Measurements from ENCODE around the gene HES5.

Gene HES5

GRCh38 chr1:2546515-2547209 is 16.6 kb upstream of the HES5 start:
- peak overlapping the region; percentile 87 for H3K27ac ChIP-seq (ENCODE audit: insufficient read depth, low read depth, low read length, poor library complexity, severe bottlenecking)
- H3K36me3 ChIP-seq (ENCODE audit: control insufficient read depth, insufficient read depth, low read length), result no peaks in the 10 kb centered on the region

DNA sequence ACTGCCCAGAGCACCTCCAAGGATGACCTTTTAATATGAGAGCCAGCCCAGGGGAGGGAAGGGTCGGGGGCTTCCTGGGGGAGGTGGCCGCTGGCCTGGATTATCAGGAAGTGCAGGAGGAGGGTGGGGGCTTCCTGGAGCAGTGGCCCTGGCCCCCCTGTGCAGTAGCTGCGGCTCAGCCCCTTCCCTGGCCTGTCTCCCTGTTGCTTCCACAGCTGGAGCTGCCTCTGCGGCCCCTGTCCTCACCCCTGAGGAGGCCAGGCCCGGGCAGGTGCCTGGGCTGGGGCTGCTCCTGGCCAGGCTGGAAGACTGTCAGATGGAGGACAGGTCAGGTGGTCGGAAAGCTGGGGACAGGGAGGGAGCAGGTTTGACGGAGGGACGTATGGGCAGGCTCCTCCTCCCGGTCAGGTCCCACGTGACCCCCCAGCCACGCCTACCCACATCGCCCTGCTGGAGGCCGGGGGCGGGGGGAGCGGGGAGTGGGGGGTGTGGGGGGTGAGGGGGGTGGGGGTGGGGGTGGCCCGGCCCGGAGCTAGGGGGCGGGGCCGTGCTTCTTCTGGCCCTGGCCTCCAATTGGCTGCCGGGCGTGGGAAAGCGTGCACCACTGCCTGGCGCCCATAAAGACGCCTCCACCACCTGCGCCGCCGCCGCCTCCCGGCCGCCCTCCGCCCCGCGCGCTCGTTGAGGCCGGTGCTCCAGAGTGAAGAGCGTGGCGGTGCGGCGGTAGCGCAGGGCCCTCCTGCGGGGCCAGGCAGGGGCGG is 15.9 kb upstream of the HES5 start:
- Histone ChIP-seq H3K27ac (ENCODE audit: insufficient read depth, low read depth, low read length, poor library complexity, severe bottlenecking) (peak overlapping the region; percentile 89), H3K9me3 (ENCODE audit: control insufficient read depth, low read length) (no peaks in the 10 kb centered on the region), H3K4me1 (ENCODE audit: control insufficient read depth, insufficient read depth, low read length) (peaks cover 60% of the 10 kb centered on the region), H3K27me3 (ENCODE audit: control insufficient read depth, insufficient read depth, low read length, poor library complexity, severe bottlenecking) (no peaks in the 10 kb centered on the region), H3K4me3 (ENCODE audit: insufficient read depth, low read depth, low read length) (peak overlapping the region; percentile 56), H3K36me3 (ENCODE audit: control insufficient read depth, insufficient read depth, low read length) (no peaks in the 10 kb centered on the region)
- 2% methylated on average over 36 to 37 of the region's 43 CpGs for WGBS, 2 experiments

More at GRCh38 chr1:2546515-2547209, 16.6 kb upstream of the HES5 start:
- Histone ChIP-seq H3K9me3 (ENCODE audit: control insufficient read depth, low read length) (no peaks in the 10 kb centered on the region), H3K4me3 (ENCODE audit: insufficient read depth, low read depth, low read length) (peak overlapping the region; percentile 56), H3K27me3 (ENCODE audit: control insufficient read depth, insufficient read depth, low read length, poor library complexity, severe bottlenecking) (no peaks in the 10 kb centered on the region), H3K4me1 (ENCODE audit: control insufficient read depth, insufficient read depth, low read length) (peaks cover 60% of the 10 kb centered on the region)
- WGBS, 2 experiments, result 0 to 1% methylated on average over 52 of the region's 52 CpGs

DNA sequence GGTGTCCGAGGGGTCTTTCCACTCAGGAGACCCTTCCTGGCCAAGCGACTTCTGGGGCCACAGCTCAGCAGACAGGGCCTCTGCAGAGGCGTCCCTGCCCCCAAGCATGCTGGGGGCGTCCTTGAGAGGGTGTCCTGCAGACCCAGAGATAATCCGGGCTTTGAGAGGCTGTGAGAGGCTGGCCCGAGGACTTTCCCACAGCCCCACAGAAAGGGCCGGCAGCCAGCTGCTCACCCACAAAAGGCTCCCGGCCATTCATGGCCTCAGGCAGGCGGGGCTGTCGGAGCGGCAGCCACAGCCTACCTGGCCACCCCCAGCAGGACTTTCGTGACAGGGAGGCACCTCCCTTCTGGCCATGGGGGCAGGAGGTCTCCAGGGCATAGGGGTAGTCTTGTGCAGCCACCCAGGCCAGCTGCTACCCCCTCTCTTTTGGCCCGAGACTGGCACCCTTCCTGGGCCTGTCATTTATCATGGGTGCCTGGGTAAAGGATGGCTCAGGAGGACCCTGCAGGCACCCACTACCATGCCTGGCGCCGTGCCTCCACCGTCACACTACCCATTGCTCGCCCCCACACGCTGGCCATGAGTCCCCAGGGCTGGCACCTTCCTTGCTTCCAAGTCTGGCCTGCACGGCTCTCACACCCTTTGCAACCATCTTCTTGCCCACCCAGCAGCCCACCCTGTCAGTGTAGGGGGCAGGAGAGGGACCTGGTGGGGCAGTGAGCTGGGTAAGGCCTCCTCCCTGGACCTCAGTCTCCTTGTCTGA is 15.0 kb upstream of the HES5 start:
- H3K4me3 ChIP-seq (ENCODE audit: insufficient read depth, low read depth, low read length), result no peak overlapping the region
- H3K4me1 ChIP-seq (ENCODE audit: control insufficient read depth, insufficient read depth, low read length), result peaks cover 64% of the 10 kb centered on the region
- no peaks in the 10 kb centered on the region for H3K27me3 ChIP-seq (ENCODE audit: control insufficient read depth, insufficient read depth, low read length, poor library complexity, severe bottlenecking)
- H3K27ac ChIP-seq (ENCODE audit: insufficient read depth, low read depth, low read length, poor library complexity, severe bottlenecking), result peak overlapping the region; percentile 89
- no peaks in the 10 kb centered on the region for H3K9me3 ChIP-seq (ENCODE audit: control insufficient read depth, low read length)
- 42 to 46% methylated on average over 19 of the region's 19 CpGs for WGBS, 2 experiments
- H3K36me3 ChIP-seq (ENCODE audit: control insufficient read depth, insufficient read depth, low read length), result no peaks in the 10 kb centered on the region

GRCh38 chr1:2544093-2544874 is 14.2 kb upstream of the HES5 start:
- Histone ChIP-seq H3K36me3 (ENCODE audit: control insufficient read depth, insufficient read depth, low read length) (no peaks in the 10 kb centered on the region), H3K27me3 (ENCODE audit: control insufficient read depth, insufficient read depth, low read length, poor library complexity, severe bottlenecking) (no peaks in the 10 kb centered on the region), H3K4me3 (ENCODE audit: insufficient read depth, low read depth, low read length) (no peak overlapping the region), H3K27ac (ENCODE audit: insufficient read depth, low read depth, low read length, poor library complexity, severe bottlenecking) (peak overlapping the region; percentile 89), H3K4me1 (ENCODE audit: control insufficient read depth, insufficient read depth, low read length) (peaks cover 62% of the 10 kb centered on the region), H3K9me3 (ENCODE audit: control insufficient read depth, low read length) (no peaks in the 10 kb centered on the region)
- WGBS, 2 experiments, result 68 to 70% methylated on average over 26 of the region's 26 CpGs

DNA sequence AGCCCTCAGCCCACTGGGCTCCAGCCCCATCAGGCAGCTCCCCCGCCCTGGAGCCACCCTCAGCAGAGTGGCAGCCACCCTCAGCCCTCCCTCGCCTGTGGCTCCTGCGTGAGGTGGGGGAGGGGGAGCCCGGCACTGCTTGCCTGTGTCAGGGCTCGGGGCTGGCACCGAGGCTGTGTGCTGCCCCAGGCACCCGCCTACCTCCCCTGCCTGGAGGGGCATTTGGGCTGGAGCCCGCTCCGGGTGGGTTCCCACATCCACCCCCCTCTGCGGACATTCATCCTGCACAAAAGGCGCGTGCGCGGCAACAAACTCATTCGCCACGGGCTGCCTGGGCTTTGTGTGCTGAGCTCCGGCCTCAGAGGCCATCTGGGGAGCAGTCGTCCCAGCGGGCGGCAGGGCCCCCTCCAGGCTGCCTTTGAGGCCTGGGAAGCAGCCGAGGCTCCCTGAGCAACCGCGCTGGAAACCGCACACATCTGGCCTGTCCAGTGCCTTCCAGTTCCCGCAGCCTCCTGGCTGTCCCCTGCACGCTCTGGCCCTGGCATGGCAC is 13.6 kb upstream of the HES5 start:
- H3K9me3 ChIP-seq (ENCODE audit: control insufficient read depth, low read length), result no peaks in the 10 kb centered on the region
- H3K27me3 ChIP-seq (ENCODE audit: control insufficient read depth, insufficient read depth, low read length, poor library complexity, severe bottlenecking), result peaks cover 4% of the 10 kb centered on the region
- 15 to 16% methylated on average over 26 of the region's 26 CpGs for WGBS, 2 experiments
- H3K4me3 ChIP-seq (ENCODE audit: insufficient read depth, low read depth, low read length), result no peak overlapping the region
- peaks cover 57% of the 10 kb centered on the region for H3K4me1 ChIP-seq (ENCODE audit: control insufficient read depth, insufficient read depth, low read length)
- H3K36me3 ChIP-seq (ENCODE audit: control insufficient read depth, insufficient read depth, low read length), result no peaks in the 10 kb centered on the region
- peak overlapping the region; percentile 89 for H3K27ac ChIP-seq (ENCODE audit: insufficient read depth, low read depth, low read length, poor library complexity, severe bottlenecking)

- no peak overlapping the region for H3K27ac ChIP-seq (ENCODE audit: insufficient read depth, low read depth, low read length, poor library complexity, severe bottlenecking)
- peaks cover 44% of the 10 kb centered on the region for H3K4me1 ChIP-seq (ENCODE audit: control insufficient read depth, insufficient read depth, low read length)
- H3K4me3 ChIP-seq (ENCODE audit: insufficient read depth, low read depth, low read length), result no peak overlapping the region
- 81 to 86% methylated on average over 11 of the region's 11 CpGs for WGBS, 2 experiments
- no peaks in the 10 kb centered on the region for H3K9me3 ChIP-seq (ENCODE audit: control insufficient read depth, low read length)
- H3K27me3 ChIP-seq (ENCODE audit: control insufficient read depth, insufficient read depth, low read length, poor library complexity, severe bottlenecking), result peaks cover 8% of the 10 kb centered on the region
- H3K36me3 ChIP-seq (ENCODE audit: control insufficient read depth, insufficient read depth, low read length), result no peaks in the 10 kb centered on the region
Observed at GRCh38 chr1:2542246-2542915, 12.3 kb upstream of the HES5 start.

DNA sequence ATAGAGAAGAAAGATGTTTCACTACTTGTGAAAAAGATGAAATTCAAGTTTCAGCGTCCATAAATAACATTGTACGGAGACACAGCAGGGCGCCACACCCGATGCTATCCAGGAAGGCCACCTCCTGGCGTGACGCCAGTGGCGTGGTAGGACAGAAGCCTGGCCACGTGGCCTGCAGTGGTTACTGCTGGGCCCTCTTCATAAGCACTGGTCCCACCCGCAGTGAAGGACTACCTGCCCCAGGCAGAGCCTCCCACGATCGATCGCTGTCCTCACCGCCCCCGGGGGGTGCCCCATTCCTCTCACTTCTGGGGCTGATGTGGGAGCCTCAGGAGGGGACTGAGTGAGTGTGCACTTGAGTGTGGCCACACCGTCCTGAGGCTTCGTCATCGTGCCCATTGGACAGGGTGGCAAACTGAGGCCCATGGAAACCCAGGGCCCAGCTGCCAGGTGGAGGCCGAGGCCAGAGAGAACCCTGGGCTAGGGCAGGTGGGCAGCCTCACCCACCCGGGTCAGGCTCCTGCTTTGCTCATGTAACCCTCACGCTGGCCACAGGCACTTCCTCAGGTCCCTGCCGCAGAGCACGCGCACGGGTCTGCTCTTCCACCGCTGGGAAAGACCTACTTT is 11.7 kb upstream of the HES5 start:
- Histone ChIP-seq H3K27me3 (ENCODE audit: control insufficient read depth, insufficient read depth, low read length, poor library complexity, severe bottlenecking) (peaks cover 8% of the 10 kb centered on the region), H3K36me3 (ENCODE audit: control insufficient read depth, insufficient read depth, low read length) (no peaks in the 10 kb centered on the region), H3K9me3 (ENCODE audit: control insufficient read depth, low read length) (no peaks in the 10 kb centered on the region), H3K4me3 (ENCODE audit: insufficient read depth, low read depth, low read length) (no peak overlapping the region), H3K27ac (ENCODE audit: insufficient read depth, low read depth, low read length, poor library complexity, severe bottlenecking) (no peak overlapping the region), H3K4me1 (ENCODE audit: control insufficient read depth, insufficient read depth, low read length) (peaks cover 43% of the 10 kb centered on the region)
- WGBS, 2 experiments, result 92 to 93% methylated on average over 25 of the region's 25 CpGs

- H3K36me3 ChIP-seq (ENCODE audit: control insufficient read depth, insufficient read depth, low read length), result no peaks in the 10 kb centered on the region
- H3K4me1 ChIP-seq (ENCODE audit: control insufficient read depth, insufficient read depth, low read length), result peaks cover 45% of the 10 kb centered on the region
- H3K9me3 ChIP-seq (ENCODE audit: control insufficient read depth, low read length), result no peaks in the 10 kb centered on the region
- WGBS, 2 experiments, result 9 to 11% methylated on average over 38 to 39 of the region's 39 CpGs
- peaks cover 9% of the 10 kb centered on the region for H3K27me3 ChIP-seq (ENCODE audit: control insufficient read depth, insufficient read depth, low read length, poor library complexity, severe bottlenecking)
- H3K4me3 ChIP-seq (ENCODE audit: insufficient read depth, low read depth, low read length), result no peak overlapping the region
- no peak overlapping the region for H3K27ac ChIP-seq (ENCODE audit: insufficient read depth, low read depth, low read length, poor library complexity, severe bottlenecking)
Observed at GRCh38 chr1:2540816-2541492, 10.9 kb upstream of the HES5 start.
